Osteocyte (in vitro differentiated cells): ENCODE data around the gene ATF4. TPM values are rescaled to one million over a fixed set of nuclear protein-coding genes. Genes with fewer than 3 reads are reported as not detected.

Source experiments
- DNase-seq: peaks from one replicate; pipeline ENCODE4 v3.0.0; 2021; ENCODE audit warnings: mixed read lengths; ENCODE audit not compliant: unreplicated experiment; ENCODE audit errors: extremely low spot score
- H3K27ac Mint-ChIP-seq: one replicate; pipeline ENCODE4 v1.8.0; 2021; ENCODE audit warnings: mild to moderate bottlenecking, mixed read lengths; ENCODE audit not compliant: unreplicated experiment
- H3K27me3 Mint-ChIP-seq: one replicate; pipeline ENCODE4 v1.8.0; 2021; ENCODE audit warnings: mixed read lengths; ENCODE audit not compliant: unreplicated experiment
- H3K36me3 Mint-ChIP-seq: one replicate; pipeline ENCODE4 v1.8.0; 2021; ENCODE audit warnings: mixed read lengths; ENCODE audit not compliant: unreplicated experiment
- H3K4me1 Mint-ChIP-seq: one replicate; pipeline ENCODE4 v1.8.0; 2021; ENCODE audit warnings: mixed read lengths; ENCODE audit not compliant: unreplicated experiment
- H3K4me3 Mint-ChIP-seq: one replicate; pipeline ENCODE4 v1.8.0; 2021; ENCODE audit warnings: mild to moderate bottlenecking, moderate library complexity, mixed read lengths; ENCODE audit not compliant: unreplicated experiment
- H3K9me3 Mint-ChIP-seq: one replicate; pipeline ENCODE4 v1.8.0; 2021; ENCODE audit warnings: mixed read lengths; ENCODE audit not compliant: unreplicated experiment
- total RNA-seq: library from RNA; stranded (reverse); gene quantifications from 2 replicates; pipeline ENCODE4 v1.2.1, GENCODE V29; 2021
- TF ChIP-seq, protein P1 (sequence below): fragments of 200-600 bp; sonication (generic); IDR thresholded peaks from 2 replicates; pipeline ENCODE4 v1.5.0; 2021; ENCODE audit warnings: antibody characterized with exemption, mild to moderate bottlenecking, moderate library complexity

The ATF4 gene
- total RNA-seq, 1 donor from 2014 or later, result 408 TPM

DNA sequence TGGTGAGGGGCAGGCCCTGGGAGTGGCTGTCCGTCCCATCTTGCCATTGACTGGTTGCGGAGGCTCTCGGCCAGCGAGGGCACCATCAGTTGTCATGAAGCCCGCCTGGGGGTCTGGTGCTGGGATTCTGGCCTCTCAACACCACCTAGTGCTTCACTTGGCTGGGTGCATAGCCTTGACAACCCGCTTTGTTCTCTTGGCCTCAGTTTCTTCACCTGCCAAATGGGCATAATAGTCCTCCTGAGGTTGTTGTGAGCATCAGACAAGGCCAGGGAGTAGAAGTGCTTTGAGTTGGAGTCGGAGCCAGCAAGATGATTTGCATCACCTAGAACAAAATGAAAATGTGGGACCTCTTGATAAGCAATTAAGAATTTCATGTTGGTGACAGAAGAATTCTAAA is 48.7 kb downstream of the ATF4 start:
- Mint-ChIP-seq H3K4me1 (no peaks in the 10 kb centered on the region), H3K27me3 (peaks cover 8% of the 10 kb centered on the region), H3K9me3 (no peaks in the 10 kb centered on the region), H3K27ac (no peak overlapping the region), H3K4me3 (no peak overlapping the region), H3K36me3 (no peaks in the 10 kb centered on the region)
- DNase-seq, result no peak
- TF ChIP-seq, protein P1, sequence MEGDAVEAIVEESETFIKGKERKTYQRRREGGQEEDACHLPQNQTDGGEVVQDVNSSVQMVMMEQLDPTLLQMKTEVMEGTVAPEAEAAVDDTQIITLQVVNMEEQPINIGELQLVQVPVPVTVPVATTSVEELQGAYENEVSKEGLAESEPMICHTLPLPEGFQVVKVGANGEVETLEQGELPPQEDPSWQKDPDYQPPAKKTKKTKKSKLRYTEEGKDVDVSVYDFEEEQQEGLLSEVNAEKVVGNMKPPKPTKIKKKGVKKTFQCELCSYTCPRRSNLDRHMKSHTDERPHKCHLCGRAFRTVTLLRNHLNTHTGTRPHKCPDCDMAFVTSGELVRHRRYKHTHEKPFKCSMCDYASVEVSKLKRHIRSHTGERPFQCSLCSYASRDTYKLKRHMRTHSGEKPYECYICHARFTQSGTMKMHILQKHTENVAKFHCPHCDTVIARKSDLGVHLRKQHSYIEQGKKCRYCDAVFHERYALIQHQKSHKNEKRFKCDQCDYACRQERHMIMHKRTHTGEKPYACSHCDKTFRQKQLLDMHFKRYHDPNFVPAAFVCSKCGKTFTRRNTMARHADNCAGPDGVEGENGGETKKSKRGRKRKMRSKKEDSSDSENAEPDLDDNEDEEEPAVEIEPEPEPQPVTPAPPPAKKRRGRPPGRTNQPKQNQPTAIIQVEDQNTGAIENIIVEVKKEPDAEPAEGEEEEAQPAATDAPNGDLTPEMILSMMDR, result no peak

DNA sequence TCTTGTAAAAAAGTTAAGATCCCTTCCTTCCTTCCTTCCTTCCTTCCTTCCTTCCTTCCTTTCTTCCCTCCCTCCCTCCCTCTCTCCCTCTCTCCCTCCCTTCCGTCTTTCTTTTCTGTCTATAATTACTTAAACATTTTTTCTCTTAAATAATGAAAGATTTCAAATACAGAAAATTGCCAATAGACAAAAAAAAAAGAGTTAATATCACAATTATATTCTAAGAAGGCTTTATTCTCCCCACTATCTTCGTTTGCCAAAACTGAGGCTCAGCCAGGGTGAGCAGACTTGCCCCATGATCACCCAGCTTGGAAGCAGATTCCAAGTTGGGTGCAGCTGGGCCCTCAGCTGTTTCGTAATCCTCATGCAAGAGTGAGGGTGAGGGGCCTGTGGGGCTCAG is 49.9 kb downstream of the ATF4 start:
- TF ChIP-seq, protein P1, result no peak

DNA sequence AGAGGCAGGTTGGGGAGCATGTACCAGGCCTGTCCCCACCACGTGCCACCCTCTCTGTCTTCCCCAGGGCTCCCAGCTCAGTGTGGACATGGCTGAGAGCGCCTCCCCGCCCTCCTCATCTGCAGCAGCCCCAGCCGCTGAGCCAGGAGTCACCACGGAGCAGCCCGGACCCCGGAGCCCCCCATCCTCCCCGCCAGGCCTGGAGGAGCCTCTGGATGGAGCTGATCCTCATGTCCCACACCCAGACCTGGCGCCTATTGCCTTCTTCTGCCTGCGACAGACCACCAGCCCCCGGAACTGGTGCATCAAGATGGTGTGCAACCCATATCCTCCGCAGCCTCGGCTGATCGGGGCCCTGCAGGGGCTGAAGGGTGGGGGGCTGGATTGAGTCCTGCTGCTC is 50.3 kb downstream of the ATF4 start, which contains the start of gene CACNA1I:
CACNA1I (plus strand) TSS at position 89 of the 400 bp plus-strand sequence; CDS start at position 89, 0 bp downstream.
- Mint-ChIP-seq H3K27me3 (peaks cover 8% of the 10 kb centered on the region), H3K4me1 (peaks cover 9% of the 10 kb centered on the region), H3K27ac (no peak within 1 kb of the TSS), H3K9me3 (no peaks in the 10 kb centered on the region), H3K4me3 (no peak within 1 kb of the TSS), H3K36me3 (no peaks in the 10 kb centered on the region)
- DNase-seq, result no peak
- TF ChIP-seq, protein P1, result no peak

More for the DNA sequence above, 49.9 kb downstream of the ATF4 start:
- peaks cover 9% of the 10 kb centered on the region for H3K4me1 Mint-ChIP-seq
- H3K4me3 Mint-ChIP-seq, result no peak overlapping the region
- no peaks in the 10 kb centered on the region for H3K9me3 Mint-ChIP-seq
- peaks cover 8% of the 10 kb centered on the region for H3K27me3 Mint-ChIP-seq
- no peak for DNase-seq
- no peak overlapping the region for H3K27ac Mint-ChIP-seq
- no peaks in the 10 kb centered on the region for H3K36me3 Mint-ChIP-seq

DNA sequence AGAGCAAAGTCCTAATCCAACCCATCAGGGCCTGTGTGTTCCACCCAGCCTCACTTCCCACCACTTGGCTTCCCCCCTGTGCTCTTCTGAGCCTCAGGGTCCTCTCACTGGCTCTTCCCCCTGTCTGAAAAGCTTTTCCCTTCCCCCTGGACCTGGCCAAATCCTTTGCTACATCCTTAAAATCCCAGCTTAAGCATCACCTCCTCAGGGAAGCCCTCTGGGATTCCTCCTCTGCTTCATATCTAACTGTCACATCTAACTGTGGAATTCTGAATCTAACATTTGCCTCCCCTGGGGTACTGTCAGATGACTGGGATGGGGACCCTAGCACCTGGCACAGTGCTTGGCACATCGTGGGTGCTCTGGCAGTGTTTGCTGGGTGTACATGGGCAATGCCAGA is 51.2 kb downstream of the ATF4 start:
- Mint-ChIP-seq H3K36me3 (no peaks in the 10 kb centered on the region), H3K27me3 (peaks cover 8% of the 10 kb centered on the region), H3K9me3 (no peaks in the 10 kb centered on the region), H3K4me3 (no peak overlapping the region), H3K4me1 (peaks cover 9% of the 10 kb centered on the region), H3K27ac (no peak overlapping the region)
- TF ChIP-seq, protein P1, result no peak
- DNase-seq, result no peak

Other genes with a start within 250 kb of the ATF4 start
- gene RPL3, start 200.9 kb upstream of the ATF4 start, total RNA-seq, result 1,770 and 1,792 TPM in 2 replicates
- gene SYNGR1, start 170.6 kb upstream of the ATF4 start, total RNA-seq, result 24.0 and 26.6 TPM in 2 replicates
- 30.6 and 30.7 TPM in 2 replicates for gene TAB1, start 120.8 kb upstream of the ATF4 start, total RNA-seq
- gene MGAT3, start 63.5 kb upstream of the ATF4 start, total RNA-seq, result 9.4 and 10.9 TPM in 2 replicates
- 24.8 and 25.8 TPM in 2 replicates for gene MIEF1, start 18.3 kb upstream of the ATF4 start, total RNA-seq
- gene RPS19BP1, start 12.2 kb downstream of the ATF4 start, total RNA-seq, result 51.1 and 53.1 TPM in 2 replicates
- 0.03 TPM in 2 replicates for gene CACNA1I, start 50.2 kb downstream of the ATF4 start, total RNA-seq